AG08395 (cell line): ENCODE results near the gene FAU.
"Not testable (repeated sequence)": the region's sequence is repeated elsewhere in the genome, so short reads cannot be mapped to it uniquely, and the experiment has no call there.

ENCODE experiments used
- DNase-seq: peaks from one replicate; pipeline ENCODE4 v3.0.0; 2012; ENCODE audit warnings: mixed read lengths, low spot score

FAU gene

DNA sequence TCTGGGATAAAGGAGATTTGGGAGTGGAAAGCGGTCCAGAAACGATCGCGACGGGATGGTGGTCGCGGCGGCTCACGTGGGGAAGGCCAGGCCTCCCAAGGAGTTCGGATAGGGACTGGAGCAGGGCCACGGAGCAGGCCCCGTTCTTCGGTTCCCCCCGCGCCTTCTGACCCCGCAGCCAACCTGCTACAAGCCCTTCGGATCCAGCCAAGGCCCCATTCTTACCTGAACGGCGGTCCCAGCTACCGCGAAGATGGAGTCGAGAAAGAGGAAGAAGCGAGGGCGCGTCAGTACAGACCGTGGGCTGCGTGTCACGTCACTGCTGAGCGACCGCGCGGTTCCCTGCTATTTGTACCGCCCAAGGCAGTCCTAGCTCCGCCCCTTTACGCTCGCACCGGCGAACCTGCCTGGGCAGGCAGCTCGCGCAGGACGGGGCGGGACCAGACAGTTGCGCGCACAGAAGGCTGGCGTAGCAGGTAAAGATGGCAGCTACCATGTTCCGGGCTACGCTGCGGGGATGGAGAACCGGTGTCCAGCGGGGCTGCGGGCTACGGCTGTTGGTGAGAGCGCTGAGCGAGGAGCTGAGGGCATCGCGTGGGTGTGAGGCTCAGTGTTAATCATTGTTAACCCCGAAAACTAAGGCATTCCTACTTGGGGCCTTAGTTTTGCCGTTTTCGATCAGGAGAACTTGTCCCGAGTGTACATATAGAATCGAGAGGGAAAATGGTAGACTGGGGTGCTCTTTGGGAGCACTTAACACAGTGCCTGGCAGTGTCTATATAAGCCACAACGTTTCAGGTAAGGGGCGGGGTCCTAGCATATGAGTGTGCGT, at the start of gene FAU, which contains the start of gene MRPL49:
TSS of gene FAU (minus strand) at position 270 of the 832 bp plus-strand sequence. CDS start 321 bp downstream, outside the sequence.
TSS of gene MRPL49 (plus strand) at position 457 of the 832 bp plus-strand sequence. CDS start at position 483, 26 bp downstream.
- DNase-seq = peak; percentile 96

DNA sequence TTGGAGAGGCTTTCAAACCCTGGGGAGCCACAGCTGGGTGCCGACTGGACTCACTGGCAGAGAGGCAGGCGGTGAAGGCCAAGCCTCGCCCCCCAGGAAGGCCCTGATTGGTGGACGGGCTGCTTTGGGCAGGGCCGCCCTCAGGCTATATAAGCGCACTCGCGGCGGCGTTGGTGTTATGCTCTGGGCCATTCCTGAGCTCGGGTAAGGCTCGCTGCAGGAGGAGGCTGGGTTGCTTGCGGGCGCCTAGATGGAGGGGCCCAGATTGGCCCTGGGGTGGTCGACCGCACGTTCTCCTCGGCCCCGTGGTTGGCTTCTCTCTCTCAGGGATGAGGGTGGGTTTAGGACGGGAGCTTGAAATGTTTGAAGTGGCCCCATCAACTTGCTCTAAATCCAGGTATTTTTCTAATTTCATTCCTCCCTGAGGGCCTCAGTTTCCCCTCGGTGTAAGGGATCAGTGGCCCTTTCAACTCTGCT, 48.2 kb upstream of the FAU start, which contains the start of gene SPDYC:
TSS of gene SPDYC (plus strand) at position 176 of the 477 bp plus-strand sequence. CDS start 1,125 bp downstream, outside the sequence.
- DNase-seq = no peak

DNA sequence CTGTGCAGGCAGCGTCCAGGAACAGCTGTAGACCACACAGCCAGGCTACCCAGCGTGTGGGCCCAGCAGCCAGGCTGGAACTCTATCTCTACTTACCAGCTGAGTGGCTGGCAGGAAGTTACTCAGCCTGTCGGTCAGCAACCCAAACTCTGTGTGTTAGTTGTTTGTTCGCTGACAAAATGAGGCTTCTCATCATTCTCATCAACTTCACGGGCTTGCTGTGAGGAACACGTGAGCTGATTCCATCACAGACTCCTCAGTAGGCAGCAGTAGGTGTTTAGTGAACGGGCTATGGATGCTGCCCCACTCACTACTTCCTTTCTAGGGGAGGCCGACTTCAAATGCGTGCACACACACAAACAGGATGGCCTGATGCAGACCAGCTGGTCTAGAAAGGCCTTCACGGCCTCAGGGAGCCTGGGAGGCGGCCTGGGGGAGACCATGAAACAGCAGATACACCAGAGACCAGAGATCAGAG, 47.3 kb upstream of the FAU start:
- no peak for DNase-seq

DNA sequence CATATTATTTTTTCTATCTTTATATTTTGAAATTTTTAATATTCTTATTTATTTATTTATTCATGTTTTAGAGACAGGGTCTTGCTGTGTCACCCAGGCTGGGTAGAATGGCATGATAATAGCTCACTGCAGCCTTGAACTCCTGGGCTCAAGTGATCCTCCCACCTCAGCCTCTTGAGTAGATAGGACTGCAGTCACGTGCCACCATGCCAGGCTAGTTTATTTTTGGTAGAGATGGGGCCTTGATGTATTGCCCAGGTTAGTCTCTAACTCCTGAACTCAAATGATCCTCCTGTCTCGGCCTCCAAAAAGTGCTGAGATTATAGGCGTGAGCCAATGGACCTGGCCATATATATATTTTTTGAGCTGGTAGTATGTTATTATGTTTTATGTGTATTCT, 45.7 kb upstream of the FAU start:
- DNase-seq = no peak

DNA sequence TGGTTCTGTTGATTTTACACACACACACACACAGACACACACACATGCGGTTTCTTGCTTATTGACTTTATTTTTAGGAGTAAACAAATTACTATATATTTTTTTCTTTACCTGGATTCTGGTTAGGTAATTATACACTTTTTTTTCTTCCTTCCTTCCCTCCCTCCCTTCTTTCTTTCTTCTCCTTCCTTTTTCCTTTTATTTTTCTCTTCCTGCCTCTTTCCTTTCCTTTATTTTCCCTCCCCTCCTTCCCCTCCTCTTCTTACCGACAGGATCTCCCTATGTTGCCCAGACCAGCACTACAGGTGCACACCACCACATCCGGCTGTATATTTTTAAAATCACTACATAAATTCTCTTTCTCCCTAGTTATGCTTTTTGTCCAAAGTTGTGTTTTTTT, 45.0 kb upstream of the FAU start:
- no peak for DNase-seq

DNA sequence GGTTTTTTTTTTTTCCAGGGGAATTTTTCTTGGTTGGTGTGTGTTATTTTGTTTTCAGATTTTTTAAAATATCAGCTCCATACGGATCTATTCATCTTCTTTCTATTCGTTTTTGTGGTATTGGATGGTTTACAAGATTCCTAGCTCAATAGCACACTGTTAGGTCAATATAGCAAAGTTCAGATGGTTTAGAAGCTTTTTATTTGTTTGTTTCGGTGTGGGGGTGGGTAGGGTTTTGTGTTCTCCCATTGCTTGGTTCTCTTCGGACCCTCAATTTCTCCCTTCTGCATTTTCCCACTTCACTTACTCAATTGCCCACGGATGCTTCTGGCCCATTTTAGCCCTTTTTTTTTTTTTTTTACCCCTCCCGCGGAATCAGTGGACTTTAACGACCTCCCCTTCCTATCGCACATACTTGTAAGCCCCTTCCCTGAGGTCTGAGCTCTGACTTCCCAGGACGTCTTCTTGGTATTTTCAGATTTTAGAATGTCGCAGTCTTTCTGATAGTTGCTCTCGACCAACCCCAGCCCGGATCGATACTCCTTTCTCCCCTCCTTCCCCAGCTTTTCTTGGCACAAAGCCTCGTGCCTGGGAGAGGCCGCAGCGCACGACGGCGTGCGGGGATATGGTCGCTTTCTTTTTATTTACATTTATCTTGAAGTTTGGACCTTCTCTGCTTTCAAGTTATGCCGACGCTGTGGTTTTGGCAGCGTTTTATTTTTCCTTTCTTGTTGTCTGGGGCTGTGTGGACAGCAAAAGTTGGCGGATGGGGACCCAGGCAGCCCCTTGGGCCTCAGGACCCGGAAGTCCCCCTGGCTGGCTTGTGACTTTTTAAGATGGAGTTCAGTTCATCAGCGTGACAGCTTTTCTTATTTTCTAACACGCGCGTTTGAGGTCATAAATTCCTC, 43.7 kb upstream of the FAU start:
- no peak for DNase-seq

DNA sequence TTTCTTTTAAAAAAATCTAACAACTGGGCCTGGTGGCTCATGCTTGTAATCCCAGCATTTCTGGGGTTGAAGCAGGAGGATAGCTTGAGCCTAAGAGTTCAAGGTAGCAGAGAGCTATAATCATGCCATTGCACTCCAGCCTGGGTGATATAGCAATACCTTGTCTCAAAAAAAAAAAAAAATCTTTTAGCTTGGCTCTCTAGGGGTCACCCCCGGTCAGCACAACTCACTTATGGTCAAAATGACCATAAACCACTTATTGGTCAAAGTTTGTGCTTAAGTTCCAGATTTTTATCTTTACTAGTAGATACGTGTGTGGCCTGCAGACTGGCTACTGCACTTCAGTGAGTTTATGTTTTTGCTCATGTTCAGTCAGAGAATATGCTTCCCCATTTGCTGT, 41.8 kb upstream of the FAU start:
- no peak for DNase-seq

DNA sequence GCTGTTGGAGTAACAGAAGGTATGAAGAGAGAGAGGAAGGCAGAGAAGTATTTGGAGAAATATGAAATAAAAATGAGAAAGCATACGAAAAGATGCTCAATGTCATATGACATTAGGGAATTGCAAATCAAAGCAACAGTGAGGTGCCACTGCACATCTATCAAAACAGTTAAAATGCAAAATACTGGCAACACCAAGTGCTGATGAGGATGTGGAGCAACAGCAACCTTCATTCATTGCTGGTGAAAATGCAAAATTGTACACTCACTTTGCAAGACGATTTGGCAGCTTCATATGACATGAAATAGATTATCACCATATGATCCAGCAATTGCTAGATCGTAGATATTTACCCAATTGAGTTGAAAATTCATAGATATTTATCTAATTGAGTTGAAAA, 38.7 kb upstream of the FAU start:
- no peak for DNase-seq

DNA sequence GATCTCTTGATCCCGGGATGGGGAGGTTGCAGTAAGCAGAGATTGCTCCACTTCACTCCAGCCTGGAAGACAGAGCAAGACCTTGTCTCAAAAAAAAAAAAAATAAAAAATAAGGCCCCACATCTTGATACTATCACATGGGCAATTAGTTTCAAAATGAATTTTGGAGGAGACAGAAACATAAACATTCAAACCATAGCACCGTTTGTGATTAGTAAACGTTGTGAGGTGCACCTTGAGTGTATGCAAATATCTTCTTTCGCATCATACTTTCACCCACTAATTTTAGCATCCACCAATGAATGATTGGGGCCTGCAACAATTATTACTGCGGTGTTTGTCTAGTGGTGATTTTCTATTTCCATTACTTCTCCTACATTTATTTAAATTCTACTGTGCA, 37.1 kb upstream of the FAU start:
- DNase-seq = no peak

DNA sequence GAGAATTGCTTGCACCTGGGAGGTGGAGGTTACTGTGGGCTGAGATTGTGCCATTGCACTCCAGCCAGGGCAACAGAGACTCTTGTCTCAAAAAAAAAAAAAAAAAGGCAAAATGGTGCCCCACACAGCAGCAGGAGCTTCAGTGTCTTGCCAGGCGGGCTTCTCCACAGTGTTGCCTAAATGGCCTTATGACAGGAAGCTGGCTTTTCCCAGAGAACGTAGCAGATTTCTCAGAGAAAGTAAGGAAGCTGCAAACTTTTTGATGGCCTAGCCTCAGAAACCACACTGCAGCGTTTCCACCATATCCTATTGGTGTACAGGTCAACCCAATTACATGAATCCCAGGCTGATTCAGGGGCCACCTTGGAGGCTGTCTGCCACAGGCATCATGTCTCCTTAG, 35.4 kb upstream of the FAU start:
- DNase-seq = no peak

DNA sequence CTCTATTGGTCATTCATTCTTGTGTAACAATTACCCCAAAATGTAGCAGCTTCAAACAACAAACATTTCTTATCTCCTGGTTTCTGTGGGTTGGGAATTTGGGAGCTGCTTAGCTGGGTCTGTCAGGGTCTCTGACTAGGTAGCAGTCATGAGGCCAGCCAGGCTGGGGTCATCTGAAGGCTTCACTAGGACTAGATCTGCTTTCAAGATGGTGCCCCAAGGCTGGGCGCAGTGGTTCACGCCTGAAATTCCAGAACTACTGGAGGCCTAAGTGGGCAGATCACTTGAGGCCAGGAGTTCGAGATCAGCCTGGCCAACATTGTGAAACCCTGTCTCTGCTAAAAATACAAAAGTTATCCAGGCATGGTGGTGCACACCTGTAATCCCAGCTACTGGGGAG, 35.0 kb upstream of the FAU start:
- no peak for DNase-seq

DNA sequence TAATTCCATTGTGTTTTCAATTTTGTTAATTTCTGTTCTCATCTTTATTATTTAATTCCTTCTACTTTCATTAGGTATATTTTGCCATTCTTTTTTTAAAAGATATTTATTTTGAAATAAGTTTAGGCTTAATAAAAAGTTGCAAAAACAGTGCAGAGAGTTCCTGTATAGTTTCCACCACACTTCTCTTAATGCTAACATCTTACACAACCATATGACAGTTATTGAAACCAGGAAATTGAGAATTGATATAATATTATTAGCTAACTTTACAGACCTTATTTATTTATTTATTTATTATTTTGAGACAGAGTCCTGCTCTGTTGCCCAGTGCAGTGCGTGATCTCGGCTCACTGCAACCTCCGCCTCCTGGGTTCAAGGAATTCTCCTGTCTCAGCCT, 34.3 kb upstream of the FAU start:
- no peak for DNase-seq

DNA sequence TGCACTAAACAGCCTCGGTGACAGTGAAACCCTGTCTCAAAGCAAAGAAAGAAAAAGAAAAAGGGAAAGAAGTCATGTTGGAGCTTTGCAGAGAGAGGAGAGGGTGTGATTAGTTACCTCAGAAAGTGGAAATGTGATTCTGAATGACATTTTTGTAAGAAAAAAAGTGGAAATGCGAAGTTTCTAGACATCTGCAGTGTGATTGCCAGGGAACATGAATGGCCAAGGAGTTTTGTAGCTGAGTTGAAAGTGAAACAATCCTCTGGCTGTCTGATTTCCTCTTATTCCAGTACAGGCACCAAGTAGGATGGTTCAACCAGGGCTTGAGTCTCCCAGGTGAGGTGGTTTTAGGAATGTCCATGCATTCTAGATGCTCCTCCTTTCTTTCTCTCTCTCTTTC, 30.2 kb upstream of the FAU start:
- DNase-seq = no peak

DNA sequence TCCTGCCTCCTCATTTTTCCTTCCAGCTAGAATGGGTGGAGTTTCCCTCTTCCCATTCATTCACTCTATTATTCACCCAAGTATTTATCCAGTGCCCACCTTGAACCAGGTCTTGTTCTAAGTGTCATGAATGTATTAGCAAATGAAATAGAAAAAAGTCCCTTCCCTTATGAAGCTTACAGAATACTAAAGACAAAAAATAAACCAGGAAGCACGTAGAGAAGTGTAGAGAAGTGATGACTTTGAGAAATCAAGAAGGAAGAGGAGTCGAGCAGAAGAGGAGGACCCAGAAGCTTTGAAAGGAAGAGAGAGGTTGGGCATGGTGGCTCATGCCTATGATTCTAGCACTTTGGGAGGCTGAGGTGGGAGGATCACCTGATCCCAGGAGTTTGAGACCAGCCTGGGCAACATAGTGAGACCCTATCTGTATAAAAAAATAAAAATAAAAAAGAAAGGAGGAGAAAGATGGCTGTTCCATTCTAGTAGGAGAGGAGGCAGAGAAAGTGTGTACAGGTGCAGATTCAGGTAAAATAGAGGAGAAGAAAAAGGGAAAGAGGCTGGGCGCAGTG, 29.5 kb upstream of the FAU start:
- DNase-seq = no peak

DNA sequence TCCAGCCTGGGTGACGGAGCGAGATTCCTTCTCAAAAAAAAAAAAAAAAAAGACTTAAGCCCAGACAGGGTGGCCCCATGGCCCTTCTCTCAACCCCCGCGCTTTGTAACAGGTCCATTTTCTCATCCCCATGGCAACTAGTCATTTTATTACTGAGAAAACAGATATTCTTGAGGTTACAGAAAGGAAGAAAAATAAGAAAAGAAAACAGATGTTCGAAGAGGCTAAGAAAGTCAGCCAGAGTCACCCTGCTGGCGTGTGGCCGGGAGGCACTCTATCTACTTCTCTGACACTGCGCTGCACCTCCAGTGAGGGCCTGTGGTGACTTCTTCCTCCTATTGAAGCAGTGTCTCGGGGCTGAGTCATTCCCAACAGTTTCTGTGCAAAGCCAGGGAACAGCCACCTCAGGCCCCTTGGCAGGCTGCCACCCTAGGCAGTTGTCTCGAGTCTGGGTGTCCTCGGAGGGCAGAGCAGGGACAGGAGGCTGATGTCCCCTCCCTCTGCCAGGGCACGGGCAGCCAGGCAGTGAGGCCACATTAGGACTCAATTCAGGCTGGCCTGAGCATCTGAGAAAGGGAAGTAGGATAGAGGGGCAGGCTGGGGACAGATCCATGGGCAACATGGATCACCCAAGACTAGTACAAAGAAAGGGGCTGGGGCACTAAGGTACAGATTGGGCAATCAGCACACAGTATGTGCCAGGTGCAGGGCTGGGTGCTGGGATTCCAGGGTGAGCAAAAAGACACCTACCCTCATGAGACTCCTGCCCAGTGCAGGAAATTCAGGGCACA, 28.8 kb upstream of the FAU start:
- DNase-seq = peak; percentile 95

DNA sequence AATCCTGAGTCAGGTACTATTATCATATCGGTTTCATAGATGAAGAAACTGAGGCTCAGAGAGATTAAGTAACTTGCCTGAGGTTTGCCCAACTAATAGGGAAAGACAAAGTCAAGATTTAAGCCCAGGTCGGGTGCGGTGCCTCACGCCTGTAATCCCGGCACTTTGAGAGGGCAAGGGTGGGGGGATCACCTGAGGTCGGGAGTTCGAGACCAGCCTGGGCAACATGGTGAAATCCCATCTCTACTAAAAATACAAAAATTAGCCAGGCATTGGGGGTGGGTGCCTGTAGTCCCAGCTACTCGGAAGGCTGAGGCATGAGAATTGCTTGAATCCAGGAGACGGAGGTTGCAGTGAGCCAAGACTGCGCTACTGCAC, 28.2 kb upstream of the FAU start:
- not testable (repeated sequence) for DNase-seq

DNA sequence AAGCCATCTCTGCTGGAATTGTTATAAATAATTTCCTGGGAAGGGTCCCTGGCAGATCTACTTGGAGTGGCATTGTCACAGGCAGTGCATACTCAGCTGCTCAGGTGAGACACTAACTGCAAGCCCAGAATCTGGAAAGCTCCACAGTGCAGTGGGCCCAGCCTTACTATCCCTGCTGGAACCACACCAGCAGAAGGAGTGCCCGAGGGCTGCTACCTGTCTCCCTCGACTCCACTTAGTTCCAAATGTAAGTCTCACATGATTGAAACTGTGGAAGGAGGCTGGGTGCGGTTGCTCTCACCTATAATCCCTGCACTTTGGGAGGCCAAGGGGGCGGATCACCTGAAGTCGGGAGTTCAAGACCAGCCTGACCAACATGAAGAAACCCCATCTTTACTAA, 26.7 kb upstream of the FAU start:
- no peak for DNase-seq

DNA sequence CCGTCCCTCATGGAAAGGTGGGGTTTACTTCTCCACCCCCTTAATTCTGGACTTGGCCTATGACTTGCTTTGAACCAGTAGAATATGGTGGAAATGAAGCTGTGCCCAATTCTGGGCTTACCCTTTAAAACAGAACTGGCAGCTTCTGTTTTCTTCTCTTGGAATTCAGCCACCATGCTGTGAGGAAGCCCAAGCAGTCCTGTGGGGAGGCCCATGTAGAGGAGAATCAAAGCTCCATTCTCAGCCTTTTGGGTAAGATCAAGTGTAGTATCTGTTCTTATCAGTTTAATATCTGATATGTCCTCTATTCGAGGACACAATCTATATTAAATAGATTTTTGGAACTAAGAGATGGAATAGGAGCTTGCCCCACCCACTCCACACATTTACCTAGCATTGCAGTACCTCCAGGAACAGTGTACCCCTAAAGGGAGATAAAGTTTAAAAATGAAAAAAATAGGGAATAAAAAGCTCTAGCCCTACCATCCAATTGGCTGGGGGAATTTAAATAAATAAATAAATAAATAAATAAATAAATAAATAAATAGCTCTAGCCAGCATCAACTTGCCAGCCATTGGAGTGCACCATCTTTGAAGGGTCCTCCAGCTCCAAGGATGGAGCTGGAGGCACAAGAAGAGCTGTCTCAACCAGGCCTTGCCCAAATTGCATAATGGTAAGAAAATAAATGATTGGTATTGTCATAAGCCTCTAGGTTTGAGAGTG, 25.6 kb upstream of the FAU start:
- no peak for DNase-seq

DNA sequence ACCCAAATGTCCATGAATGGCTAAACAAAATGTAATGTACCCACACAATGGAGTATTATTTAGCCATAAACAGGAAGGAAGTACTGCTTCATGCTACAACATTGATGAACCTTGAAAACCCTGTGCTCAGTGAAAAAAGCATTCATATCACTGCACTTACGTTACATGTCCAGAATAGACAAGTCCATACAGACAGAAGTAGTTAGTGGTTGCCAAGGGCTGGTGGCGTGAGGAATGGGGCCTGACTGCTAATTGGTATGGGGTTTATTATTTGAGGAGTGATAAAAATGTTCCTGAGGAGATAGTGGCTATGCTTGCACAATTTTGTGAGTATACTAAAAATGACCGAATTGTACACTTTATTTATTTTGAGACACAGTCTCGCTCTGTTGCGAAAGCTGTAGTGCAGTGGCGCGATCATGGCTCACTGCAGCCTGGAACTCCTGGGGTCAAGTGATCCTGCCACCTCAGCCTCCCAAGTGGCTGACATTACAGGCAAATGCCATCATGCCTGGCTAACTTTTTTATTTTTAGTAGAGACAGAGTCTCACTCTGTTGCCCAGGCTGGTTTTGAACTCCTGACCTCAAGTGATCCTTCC, 20.1 kb upstream of the FAU start:
- no peak for DNase-seq

DNA sequence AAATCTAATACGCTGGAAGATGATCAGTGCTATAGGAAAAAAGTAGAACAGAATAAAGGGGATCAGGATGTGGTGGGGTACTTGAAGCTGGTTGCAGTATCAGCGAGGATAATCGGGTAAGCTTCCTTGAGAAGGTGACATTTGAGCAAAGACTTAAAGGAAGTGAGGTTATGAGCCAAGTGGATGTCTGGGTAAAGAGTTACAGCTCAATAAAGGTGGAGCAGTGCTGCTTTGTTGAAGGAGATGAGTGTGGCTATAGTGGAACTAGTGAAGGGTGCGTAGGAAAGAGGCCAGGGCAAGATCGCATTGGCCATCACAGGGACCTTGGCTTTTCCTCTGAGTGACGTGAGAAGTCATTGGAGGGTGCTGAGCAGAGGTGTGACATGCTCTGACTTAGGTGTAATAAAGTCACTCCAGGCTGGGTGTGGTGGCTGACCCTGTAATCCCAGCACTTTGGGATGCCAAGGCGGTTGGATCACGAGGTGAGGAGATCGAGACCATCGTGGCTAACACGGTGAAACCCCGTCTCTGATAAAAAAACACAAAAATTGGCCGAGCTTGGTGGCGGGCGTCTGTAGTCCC, 14.7 kb upstream of the FAU start:
- DNase-seq = no peak
